Fibroblast of peridontal ligament (primary cell): ENCODE results near the gene TAF4B.
"Not testable (repeated sequence)": the region's sequence is repeated elsewhere in the genome, so short reads cannot be mapped to it uniquely, and the experiment has no call there.

Experiments used
- DNase-seq: peaks from one replicate; pipeline ENCODE4 v3.0.0-alpha.2; 2010; ENCODE audit errors: extremely low read depth

Gene TAF4B

DNA sequence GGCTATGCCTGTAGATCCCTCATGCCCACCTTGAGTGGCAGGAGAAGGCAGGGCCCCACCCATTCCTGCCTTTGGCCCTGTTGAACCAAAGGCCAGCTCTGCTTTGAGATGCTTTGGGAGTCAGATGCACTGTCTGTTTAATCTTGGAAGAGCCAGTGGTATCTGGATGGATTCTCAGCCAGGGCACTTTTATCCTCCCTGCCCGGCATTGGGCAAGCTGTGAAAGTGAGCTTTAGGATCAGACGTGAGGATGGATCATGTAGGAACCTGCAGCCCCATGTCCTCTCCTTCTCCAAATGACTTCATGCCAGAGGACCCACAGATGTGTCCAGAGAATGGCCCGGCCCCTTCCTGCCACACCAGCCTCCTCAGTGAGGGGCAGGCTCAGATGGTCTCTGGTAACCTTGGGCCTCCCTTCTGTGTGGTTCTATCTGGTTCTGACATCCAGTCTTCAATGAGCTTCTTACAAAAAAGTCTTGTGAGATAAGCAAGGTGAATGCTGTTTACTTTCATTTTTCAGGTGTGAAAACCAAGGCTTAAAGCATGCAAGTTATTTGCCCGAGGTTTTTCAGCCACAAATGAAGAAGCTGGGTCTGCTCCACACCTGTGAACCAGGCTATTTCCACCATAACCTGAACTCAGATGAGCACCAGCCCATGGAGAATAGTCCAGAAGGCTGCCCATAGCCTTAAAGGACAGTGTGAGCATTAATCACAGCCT lies 198.3 kb downstream of the TAF4B start:
- no peak for DNase-seq

DNA sequence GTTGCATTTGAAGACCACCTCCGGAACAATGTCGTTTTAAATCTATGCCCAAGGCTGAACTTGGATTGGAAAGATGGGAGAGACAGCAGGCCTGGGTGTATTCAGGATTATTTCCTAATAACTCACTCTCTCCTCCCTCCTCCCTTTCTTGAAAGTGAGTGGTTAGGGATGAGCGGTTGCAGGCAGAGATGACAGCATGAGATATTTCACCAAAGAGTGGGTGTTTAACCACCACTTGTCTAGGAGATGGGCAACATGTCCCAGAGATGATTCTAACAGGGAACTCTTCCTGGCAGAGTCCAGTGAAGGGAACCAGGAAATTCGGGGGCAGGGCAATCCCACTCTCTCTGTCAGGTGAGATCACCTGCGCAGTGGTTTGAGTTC lies 198.9 kb downstream of the TAF4B start:
- DNase-seq, result no peak

DNA sequence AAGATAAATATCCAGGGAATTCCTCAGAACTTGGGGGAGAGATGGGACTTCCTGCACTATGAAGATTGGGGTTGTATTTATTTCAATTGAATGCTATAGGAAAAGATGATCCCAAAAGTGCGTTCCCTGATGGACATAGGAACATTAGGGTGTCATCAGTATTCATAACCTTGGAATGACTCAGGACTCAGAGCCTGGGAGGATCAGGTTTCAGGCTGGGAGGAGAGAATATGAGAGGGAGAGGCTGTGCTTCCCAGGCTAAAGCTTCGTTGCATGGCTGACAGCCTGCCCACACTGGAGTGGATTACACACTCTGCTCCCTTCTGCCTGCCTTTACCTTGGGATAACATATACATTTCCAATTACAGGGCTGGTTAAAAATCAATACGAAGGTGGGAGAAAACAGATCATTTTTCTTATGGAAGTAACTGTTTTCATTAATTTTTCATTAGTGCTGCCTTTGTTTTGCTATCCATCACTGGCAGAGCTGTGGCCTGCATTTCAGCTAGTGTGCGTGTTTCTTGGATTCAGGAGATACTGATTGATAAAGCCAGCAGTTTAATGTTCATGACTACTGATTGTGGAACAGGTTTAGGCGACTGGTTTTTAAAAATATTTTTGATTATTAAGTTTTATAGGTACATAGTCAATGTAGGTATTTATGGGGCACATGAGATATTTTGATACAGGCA lies 203.4 kb downstream of the TAF4B start:
- DNase-seq, result peak; percentile 72

DNA sequence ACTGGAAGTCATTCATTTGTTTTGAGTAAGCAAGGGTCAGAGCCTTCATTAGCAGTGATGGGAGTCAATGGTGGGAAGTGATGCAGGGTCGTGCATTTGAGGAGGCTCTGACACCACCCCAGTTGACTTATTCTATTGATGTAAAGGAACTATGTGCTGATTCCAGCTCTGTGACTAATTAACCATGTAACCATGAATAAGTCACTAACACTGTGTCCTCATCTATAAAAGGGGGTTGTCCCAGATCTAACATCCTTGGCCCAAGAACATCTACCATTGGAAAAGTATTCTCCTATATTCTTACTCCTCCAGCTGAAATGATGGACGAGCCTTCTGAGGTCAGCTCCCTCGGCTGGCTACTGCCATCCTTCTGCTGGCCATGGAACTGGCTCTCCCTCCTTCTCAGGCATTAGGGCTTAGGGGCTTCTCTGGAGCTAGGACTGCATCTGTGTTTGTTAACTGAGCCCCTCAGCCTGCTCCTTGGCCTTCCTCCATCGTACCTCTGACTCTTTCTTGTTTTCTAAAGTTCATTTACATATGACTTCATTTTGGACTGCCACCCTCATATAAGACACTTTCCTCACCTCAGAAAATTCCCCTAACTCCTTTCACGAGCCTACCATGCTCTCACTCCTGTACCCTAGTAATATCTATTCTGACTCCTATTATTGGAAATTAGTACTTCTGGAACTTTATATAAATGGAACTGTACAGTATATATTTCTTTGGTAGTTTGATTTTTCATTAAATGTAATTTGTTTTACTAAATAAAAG lies 206.6 kb downstream of the TAF4B start:
- no peak for DNase-seq

DNA sequence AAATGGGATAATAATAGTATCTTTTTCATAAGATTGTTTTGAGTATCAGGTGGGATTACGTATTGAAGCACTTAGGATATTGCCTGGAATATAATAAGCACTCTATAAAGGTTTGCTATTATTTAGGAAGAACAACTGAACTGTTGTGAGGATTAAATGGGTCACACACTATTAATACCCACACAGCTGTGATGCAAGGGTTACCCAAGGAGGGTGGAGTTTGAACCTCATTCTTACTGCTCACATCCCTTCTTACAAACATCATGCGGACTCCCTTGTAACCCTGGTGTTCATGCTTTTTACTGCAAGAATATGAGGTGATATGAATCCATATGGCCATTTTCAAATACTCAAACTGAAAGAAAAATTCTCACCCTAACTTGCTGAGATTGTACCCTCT lies 208.6 kb downstream of the TAF4B start:
- no peak for DNase-seq

DNA sequence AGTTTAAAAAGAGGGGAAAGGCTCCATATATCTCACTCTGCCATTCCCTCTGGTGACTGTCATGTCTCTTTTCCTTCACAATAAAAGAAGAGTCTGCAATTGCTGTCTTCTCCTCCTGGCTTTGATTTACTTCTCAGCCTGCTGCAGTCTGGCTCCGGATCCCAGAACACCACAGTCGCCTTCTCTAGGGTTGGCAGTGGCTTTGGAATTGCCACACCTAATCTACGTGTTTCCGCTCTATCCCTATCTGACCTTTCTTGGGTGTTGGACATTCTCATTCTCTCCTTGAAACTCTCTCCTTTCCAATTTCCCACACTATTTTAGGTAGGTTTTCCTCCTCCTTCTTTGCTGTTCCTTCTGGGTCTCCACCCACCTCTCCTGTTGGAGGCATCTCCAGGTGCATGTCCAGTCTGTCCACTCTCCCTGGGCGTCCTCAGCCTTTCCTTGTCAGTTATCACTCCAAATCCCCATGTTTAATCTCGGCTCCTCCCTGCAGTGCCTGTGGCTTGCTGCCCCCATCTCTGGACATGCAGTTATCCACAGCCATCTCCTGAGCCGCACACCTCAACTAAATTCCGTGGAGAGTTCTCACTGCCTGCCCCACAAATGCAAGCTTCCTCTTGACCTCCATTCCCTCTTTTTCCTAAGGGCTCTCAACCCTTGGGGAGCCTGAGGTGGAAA lies 209.3 kb downstream of the TAF4B start:
- DNase-seq, result no peak

DNA sequence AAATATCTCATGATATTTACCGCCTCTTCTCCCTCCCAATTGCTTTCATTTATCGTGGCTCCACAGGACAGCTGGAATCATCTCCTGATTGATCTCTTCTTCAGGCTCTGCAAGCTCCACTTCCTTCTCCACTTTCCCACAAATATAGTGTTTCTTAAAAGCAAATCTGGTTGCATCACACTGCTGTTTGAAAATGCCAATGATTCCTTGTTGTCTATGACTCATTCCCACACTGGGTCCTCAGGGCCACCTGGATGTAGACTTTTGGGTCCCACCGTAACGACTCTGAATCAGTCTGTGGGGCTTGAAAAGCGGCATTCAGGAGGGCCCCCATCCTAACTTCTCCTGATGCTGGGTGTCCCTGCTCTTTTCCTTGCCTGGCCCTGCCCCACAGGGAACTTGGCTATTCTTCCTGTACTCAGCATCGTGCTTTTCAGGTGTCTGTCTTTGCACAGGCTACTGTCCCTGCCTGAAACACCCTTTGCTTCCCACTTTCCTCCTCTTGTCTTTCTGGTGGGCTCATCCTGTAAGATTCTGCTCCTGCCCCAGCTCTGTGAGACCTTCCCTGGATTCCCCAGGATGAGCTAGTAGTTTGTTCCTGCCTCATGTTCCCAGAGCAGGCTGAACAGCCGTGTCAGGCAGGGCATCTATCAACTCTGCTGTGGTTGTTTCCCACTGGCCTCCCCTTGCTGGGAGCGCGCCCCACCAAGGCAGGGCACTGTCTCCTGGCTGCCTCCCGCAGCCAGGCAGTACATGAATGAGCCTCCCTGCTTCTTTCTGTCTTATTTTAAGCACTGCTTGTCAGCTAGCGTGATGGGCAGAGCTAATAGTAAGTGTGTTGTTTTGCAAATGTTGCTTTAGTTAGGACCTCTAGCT lies 210.2 kb downstream of the TAF4B start:
- peak; percentile 70 for DNase-seq

DNA sequence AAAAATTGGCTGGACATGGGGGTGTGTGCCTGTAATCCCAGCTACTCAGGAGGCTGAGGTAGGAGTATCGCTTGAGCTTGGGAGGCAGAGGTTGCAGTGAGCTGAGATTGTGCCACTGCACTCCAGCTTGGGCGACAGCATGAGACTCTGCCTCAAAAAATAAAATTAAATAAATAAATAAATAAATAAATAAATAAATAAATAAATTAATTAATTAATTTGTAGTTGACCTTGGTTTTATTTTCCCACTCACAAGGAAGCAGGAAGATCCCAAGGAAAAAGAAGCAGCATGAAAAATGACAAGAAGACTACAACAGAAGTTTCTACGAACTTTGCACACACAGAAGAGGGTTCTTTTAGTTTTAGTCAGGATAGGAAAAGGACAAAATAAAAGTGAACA lies 211.4 kb downstream of the TAF4B start:
- not testable (repeated sequence) for DNase-seq

DNA sequence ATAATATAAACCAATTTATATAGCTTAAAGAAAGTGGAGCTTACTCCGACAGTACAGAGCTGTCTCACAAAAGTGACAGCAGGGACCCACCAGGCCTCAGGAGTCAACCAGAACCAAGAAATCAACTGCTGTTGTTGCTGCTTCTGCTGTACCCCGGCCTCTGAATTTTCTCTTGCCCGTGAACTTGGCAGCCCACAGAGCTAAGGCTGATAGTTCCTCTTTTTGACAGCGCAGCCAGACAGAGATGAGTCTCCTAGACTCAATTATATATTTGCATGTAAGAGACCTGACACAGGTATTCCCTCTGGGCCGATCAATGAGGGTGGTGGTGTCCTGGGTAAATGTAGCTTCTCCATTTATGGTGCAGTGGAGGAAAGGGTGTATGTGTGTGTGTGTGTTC lies 212.7 kb downstream of the TAF4B start:
- no peak for DNase-seq

DNA sequence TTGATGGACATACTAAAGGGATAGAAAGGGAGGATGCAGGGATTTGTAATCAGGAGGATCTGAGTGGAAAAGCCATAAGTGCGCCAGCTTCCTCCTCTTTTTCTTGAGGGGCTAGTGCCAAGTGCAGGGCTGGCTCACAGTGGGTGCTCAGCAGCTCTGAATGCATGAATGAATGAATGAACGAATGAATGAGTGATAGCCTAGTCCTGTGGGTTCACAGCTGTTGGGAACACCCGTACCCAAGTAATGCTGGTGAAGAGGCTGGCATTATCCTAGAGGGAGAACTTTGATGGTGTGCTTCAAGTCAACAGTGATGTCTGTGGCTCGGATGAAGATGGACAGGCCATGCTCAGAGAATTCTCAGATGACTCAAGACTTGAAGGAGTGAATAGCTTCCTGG lies 213.3 kb downstream of the TAF4B start:
- DNase-seq, result no peak

DNA sequence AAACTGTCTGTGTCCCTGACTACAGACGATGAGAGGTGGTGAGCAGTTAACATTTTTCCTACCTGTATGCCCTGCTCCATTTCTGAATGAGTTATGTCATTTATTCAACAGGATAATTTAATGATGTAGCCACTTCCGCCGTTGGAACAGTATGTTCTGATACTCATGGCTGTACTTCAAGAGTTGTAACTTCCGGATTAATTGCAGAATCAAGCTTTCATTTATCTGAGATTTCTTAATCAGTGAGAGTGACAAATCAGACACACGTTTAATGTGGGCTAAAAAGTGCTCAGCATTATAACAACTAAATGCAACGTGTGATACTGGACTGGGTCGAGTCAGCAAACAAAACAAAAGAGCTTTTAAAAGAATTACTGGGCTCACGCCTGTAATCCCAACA lies 214.4 kb downstream of the TAF4B start:
- no peak for DNase-seq
